D341Med (cell line): ENCODE results near the gene WFIKKN1.

Source experiments
- DNase-seq: peaks from one replicate; pipeline ENCODE4 v3.0.0; 2012; ENCODE audit warnings: low spot score

The WFIKKN1 gene

GRCh38 chr16:625117-625976 lies 5.4 kb upstream of the WFIKKN1 start:
- DNase-seq = no peak

GRCh38 chr16:625977-626765 lies 4.6 kb upstream of the WFIKKN1 start:
- DNase-seq = no peak

GRCh38 chr16:626787-627453 lies 3.9 kb upstream of the WFIKKN1 start:
- no peak for DNase-seq

DNA sequence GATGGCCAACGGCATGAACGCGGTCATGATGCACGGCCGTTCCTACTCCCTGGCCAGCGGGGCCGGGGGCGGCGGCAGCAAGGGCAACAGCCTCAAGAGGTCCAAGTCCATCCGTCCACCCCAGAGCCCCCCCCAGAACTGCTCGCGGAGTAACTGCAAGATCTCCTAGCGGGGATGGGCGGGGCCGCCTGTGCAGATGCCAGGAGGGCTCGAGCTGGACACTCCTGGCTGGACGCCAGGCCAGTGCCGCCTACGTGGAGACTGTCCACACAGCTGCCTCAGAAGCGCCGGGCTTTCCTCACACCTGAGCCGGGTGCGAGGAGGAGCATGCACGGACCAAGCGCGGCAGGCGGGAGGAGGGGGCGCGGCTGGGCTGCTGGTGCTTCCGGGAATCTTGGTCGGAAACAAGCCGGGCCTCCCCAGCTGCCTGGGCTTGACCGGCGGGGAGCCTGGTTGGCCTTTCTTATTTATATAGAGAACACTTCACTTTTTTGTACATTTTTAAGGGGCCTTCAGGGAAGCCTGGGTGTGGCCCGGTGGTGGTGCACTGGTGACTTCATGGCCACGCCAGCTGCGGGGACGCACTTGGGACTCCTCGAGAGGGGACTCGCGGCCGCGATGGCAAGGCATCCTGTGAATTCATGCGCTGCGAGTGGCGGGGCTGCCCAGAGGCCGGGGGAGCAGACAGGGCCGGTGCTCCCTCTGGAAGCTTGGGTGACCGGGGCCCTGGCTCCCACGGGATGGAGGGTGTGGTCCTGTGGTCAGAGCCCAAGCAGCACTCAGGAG lies 3.1 kb upstream of the WFIKKN1 start:
- no peak for DNase-seq

DNA sequence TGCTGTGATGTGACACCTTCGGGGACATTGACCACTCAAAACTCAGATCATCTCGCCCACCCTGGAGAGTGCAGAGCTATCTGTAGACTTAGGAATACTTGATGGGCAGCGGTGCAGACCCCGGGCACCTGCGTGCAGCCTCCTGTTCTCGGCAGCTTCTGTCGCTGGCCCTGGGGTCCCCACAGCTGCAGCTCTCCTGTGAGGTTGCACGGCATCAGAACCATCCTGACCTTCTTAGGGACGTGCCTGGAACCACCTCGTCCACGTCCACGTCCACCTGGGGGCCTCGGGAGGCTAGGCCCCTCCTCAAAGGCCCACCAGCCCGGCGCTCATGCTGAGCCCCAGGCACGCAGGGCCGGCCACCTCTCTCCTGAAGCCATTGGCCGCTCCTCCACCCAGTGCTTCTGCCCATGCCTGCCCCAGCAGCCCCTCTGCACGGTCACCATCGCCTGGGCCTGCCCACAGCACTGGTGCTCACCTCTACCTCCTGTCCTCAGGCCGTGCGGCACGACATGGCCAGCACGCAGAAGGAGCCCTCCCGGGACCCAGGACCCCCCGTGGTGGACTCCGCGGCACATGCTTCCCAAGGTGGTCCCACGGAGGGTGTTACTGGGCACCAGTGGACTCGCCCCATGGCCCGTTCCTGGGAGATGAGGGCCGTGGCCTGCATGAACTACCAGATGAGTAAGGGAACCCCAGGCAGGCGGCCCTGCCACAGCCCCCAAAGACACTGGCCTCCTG lies 2.3 kb upstream of the WFIKKN1 start:
- DNase-seq = no peak

DNA sequence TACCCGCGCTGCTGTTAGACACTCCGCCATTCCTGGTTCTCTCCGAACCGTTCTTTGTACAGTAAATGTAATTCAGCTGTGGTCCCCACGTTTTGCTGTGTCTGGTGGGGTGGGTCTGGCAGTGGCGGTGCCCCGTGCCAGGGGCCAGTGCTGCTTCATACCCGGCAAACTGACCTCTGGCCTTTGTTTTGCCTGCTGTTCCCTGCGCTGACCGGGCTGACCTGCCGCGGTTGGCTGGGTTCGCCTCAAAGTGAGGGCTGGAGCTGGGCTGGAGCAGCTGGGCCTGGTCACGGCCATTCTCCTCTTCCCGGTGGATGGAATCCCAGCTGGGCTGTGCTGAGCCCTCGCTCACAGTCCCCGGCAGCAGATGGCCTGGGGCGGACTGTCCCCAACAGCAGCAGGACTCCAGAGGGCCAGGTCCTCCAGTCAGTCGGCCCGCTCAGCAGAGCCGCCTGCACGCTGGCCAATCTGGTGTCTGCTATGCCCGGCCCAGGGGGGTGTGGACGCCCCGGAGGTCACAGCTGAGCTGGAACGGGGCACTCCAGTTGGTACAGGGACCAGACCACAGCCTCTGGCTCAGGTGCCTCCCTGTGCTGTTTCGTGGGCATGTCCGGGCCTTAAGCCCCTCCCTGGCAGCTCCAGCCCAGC lies 1.5 kb upstream of the WFIKKN1 start:
- peak; percentile 43 for DNase-seq

DNA sequence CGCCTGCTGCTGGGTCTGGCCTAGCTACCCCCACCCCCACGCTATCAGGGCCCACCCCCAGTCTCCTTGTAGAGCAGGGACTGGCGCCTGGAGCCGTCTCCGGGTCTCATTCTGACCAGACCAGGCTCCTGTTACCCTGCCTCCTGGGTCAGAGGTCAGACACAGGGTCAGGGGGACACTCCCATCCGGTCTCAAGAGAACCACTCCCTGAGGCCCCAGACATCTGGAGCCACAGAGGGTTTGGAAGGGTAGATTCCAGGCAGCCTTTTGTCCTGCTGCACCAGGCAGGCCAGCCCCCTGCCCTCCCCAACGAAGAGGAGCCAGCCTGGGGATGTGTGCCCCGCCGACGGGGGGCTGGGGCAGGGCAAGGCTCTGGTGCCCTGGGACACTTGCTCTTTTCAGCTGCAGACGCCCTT lies 944 bp upstream of the WFIKKN1 start:
- DNase-seq = peak; percentile 40

DNA sequence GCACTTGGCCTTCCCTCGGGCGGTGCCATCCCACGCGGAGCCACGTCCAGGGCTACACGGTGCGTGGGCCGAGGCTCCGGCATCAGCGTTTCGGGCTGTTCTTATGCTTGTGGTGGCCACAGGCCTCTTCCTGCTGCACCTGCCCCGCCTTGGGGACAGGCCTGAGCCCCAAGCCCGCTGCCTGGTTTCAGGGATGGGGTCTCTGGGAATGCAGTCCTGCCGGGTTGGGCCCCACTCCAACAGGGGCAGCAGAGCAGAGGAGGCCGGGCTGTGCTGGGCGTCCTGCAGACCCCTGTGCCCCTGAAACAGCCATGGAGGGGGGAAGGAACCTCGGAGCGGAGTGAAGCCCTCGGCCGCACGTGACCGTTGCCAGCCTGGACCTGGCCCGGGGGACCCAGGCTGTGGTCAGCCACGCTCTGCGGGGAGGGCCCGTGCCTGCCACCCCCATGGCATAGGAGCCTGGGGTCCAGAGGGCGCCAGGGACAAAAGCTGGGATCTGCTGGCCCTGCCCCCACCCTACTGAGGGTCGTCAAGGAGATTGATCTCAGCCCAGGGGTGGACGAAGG lies 453 bp upstream of the WFIKKN1 start:
- no peak for DNase-seq

DNA sequence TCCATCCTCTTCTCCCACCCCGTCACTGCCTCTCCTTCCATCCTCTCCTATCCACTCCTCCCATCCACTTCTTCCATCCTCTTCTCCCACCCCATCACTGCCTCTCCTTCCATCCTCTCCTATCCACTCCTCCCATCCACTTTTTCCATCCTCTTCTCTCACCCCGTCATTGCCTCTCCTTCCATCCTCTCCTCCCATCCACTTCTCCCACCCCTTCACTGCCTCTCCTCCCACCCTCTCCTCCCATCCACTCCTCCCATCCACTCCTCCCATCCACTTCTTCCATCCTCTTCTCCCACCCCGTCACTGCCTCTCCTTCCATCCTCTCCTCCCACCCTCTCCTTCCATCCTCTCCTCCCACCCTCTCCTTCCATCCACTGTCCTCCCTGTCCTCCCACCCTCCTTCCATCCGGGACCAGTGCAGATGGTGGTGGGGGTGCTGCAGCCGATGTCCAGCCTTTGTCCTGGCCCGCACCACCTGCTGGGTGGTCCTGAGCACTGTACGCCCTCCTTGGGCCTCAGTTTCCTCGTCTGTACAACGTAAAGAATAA lies 1.1 kb downstream of the WFIKKN1 start:
- no peak for DNase-seq

DNA sequence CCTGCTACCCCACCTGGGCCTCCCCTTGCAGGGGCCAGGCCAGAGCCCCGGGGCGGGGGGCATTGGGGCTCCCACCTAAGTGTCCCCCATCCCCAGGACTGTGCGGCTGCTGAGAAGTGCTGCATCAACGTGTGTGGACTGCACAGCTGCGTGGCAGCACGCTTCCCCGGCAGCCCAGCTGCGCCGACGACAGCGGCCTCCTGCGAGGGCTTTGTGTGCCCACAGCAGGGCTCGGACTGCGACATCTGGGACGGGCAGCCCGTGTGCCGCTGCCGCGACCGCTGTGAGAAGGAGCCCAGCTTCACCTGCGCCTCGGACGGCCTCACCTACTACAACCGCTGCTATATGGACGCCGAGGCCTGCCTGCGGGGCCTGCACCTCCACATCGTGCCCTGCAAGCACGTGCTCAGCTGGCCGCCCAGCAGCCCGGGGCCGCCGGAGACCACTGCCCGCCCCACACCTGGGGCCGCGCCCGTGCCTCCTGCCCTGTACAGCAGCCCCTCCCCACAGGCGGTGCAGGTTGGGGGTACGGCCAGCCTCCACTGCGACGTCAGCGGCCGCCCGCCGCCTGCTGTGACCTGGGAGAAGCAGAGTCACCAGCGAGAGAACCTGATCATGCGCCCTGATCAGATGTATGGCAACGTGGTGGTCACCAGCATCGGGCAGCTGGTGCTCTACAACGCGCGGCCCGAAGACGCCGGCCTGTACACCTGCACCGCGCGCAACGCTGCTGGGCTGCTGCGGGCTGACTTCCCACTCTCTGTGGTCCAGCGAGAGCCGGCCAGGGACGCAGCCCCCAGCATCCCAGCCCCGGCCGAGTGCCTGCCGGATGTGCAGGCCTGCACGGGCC lies 1.9 kb downstream of the WFIKKN1 start:
- DNase-seq = no peak

DNA sequence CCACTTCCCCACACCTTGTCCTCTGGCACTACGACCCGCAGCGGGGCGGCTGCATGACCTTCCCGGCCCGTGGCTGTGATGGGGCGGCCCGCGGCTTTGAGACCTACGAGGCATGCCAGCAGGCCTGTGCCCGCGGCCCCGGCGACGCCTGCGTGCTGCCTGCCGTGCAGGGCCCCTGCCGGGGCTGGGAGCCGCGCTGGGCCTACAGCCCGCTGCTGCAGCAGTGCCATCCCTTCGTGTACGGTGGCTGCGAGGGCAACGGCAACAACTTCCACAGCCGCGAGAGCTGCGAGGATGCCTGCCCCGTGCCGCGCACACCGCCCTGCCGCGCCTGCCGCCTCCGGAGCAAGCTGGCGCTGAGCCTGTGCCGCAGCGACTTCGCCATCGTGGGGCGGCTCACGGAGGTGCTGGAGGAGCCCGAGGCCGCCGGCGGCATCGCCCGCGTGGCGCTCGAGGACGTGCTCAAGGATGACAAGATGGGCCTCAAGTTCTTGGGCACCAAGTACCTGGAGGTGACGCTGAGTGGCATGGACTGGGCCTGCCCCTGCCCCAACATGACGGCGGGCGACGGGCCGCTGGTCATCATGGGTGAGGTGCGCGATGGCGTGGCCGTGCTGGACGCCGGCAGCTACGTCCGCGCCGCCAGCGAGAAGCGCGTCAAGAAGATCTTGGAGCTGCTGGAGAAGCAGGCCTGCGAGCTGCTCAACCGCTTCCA lies 2.7 kb downstream of the WFIKKN1 start:
- no peak for DNase-seq

DNA sequence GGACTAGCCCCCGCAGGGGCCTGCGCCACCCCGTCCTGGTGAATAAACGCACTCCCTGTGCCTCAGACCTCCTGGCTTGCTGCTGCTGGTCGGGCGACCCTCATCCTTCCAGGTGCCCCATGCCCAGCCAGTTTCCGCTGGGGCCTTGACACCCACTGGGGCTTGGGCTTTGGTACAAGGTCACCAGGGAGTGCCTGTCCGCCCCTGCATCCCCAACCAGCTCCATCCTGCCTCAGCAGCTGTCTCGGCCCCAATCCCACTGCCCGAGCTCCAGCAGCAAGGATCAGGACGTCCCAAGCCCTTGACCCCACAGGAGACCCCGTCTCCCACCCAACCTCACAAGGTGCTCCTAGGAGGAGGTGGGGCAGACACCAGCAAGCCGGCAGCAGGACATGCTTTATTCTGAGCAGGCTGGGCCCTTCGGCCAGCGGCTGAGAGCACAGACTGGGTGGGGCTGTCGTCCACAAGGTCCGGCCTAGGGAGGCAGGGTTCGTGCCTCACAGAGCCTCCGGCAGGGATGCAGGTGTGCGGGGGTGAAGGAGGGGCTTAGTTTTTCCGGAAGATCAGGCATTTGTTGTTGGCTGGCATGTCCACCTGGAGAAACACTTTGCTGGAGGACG lies 3.4 kb downstream of the WFIKKN1 start:
- DNase-seq = no peak

DNA sequence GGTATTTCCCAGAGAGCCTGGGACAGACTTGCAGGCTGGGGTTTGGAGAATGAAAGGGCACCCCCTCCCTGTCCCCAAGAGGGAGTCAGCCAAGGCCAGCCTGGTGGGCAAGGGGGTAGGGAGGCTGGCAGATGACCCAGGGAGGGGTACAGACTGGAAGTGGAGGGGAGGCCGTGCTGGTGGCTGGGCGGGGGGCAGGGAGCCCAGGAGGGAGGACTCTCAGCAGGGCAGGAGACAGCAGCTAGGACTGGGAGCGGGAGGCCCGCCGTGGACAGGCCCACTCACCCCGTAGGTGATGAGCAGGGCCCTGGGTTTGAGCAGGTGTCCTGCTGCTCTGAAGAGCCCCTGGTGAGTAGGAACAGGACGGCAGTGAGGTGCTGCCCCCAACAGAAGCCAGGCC lies 4.2 kb downstream of the WFIKKN1 start:
- DNase-seq = no peak

- no peak for DNase-seq
Measured at GRCh38 chr16:635573-636205, 4.9 kb downstream of the WFIKKN1 start.

DNA sequence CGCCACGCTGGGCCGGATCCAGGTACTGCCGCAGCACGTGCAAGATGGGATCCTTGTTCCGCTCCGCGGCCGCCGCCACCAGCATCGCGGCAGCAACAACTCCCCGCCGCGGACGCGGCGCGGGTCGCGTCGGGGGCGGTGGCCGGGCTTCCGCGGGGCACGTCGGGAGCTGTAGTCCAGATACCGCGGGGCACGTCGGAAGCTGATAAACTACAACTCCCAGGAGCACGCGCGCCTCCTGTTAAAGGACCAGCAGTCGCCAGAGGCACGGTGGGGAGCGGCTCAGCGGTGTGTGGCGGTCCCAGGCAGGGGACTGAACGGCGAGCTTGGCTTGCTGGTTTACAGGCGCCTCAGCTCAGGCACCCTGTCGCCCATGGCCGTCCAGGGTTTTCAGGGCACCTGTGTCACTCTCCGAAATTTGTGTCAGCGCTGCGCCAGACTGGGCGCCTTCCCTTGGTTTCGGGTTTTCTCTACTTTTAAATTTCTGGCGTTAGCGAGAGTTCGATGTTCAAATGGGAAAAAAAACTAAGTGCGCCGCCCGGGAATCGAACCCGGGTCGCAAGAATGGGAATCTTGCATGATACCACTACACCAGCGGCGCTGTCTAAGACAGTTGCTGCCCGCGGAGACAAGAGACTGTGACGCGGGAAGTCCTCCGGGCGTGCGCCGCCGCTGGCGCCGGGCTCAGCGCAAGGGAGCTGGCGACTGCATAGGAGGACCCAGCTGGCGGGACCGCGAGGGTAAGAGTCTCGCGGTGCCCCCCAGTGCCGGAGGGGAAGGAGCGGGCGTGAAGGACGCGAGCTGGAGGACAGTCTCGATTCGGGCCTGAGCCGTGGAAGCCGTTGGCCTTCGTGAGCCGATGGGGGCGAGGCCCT lies 5.7 kb downstream of the WFIKKN1 start, which contains the start of gene METTL26:
Gene METTL26, minus strand, starts transcription at position 100 of the 875 bp plus-strand sequence. Its CDS starts 15 bp downstream, at position 85.
- DNase-seq = peak; percentile 93
